ENCODE results near the gene EXOSC2.
A peak's percentile ranks its signal among the peaks of the same experiment; 100 is the strongest.

EXOSC2 gene

DNA sequence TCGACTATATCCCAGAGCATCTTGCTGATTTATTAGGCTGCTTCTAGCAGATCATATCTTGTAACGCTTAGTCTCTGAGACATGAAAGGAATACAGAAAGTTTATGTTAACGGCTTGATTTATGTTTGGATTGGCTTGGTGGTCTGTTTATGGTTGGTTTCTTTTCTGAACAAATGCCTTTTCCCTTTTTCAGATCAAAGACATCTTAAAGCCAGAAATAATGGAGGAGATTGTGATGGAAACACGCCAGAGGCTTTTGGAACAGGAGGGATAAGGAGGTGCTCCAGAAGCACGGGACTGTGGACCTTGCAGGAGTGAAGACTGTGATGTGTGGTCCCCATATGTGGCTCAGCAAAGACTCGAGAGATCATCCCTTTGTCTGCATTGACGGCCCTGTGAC, 9.9 kb downstream of the EXOSC2 start:
- no peak overlapping the region for H3K4me3 ChIP-seq (ENCODE audit: low read depth, low read length)
- no peak for DNase-seq
- H3K27ac ChIP-seq, result no peak overlapping the region
- TF ChIP-seq, protein P1, sequence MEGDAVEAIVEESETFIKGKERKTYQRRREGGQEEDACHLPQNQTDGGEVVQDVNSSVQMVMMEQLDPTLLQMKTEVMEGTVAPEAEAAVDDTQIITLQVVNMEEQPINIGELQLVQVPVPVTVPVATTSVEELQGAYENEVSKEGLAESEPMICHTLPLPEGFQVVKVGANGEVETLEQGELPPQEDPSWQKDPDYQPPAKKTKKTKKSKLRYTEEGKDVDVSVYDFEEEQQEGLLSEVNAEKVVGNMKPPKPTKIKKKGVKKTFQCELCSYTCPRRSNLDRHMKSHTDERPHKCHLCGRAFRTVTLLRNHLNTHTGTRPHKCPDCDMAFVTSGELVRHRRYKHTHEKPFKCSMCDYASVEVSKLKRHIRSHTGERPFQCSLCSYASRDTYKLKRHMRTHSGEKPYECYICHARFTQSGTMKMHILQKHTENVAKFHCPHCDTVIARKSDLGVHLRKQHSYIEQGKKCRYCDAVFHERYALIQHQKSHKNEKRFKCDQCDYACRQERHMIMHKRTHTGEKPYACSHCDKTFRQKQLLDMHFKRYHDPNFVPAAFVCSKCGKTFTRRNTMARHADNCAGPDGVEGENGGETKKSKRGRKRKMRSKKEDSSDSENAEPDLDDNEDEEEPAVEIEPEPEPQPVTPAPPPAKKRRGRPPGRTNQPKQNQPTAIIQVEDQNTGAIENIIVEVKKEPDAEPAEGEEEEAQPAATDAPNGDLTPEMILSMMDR (IDR thresholded peaks at IDR 0.05; ENCODE audit: low read depth, low read length, missing control alignments), result no peak
- H3K27me3 ChIP-seq (replicated peaks), result no peaks in the 10 kb centered on the region
- H3K36me3 ChIP-seq (replicated peaks), result peaks cover 40% of the 10 kb centered on the region
- in situ Hi-C loops (cut with HindIII; ENCODE audit: low pct_ligation_motif_present, low sequenced_read_pairs), result loop anchor here (25.0 kb wide), 1 partner anchor 159 kb away; no protein-coding TSS in a partner anchor

DNA sequence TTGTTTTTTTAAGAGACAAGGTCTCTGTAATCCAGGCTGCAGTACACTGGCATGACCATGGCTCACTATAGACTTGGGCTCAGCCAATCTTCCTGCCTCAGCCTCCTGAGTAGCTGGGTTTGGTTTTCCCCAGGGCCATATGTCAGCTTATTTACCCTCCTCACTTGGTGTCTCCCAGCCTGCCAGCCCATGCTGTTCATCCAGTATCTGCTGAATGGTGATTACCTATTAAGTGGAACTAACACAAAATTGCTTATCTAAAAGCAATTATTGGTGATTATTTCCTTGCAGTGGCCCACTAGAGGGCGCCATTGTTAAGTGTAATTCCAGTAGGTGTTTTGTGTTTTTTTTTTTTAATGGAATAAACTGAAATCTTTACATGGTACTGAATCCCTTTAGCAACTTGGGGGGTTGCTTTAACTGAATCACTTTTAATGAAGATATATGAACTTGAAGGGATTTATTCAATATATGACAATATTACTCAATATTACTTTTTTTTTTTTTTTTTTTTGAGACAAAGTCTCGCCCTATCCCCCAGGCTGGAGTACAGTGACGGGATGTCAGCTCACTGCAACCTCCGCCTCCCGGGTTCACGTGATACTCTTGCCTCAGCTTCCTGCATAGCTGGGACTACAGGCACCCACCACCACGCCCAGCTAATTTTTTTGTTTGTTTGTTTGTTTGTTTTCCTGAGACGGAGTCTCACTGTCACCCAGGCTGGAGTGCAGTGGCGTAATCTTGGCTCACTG, 13.8 kb downstream of the EXOSC2 start:
- TF ChIP-seq, protein P1 (IDR thresholded peaks at IDR 0.05; ENCODE audit: low read depth, low read length, missing control alignments), result peak; percentile 64
- Histone ChIP-seq H3K27me3 (replicated peaks) (no peaks in the 10 kb centered on the region), H3K36me3 (replicated peaks) (peaks cover 17% of the 10 kb centered on the region), H3K4me3 (ENCODE audit: low read depth, low read length) (no peak overlapping the region), H3K27ac (no peak overlapping the region)
- in situ Hi-C loops (cut with HindIII; ENCODE audit: low pct_ligation_motif_present, low sequenced_read_pairs), result loop anchor here (25.0 kb wide), 1 partner anchor 155 kb away; no protein-coding TSS in a partner anchor
- peak; percentile 60 for DNase-seq

DNA sequence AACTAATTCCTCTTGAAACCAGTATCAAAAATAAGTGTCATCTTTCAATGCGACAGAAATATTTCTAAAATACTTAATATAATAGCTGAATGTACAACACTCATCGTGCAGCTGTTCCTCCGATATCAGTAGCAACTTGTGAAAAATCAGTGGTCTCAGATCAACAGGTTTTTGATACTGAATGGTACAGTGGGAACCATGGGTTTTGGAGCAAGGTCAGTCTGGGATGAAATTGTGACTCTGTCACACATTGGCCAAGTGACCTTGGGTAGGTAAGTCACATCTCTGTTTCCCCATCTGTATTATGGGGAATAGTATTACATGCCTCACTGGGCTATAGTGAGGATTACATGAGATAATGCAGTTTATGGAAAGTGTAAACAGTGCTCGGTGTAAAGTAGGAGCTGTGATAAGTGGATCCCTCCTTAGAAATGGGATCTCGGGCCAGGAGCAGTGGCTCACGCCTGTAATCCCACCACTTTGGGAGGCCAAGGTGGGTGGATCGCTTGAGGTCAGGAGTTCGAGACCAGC, 17.3 kb downstream of the EXOSC2 start:
- in situ Hi-C loops (cut with HindIII; ENCODE audit: low pct_ligation_motif_present, low sequenced_read_pairs), result loop anchor here (25.0 kb wide), 1 partner anchor 151 kb away; no protein-coding TSS in a partner anchor
- TF ChIP-seq, protein P1 (IDR thresholded peaks at IDR 0.05; ENCODE audit: low read depth, low read length, missing control alignments), result no peak
- no peak overlapping the region for H3K4me3 ChIP-seq (ENCODE audit: low read depth, low read length)
- no peak for DNase-seq
- H3K27me3 ChIP-seq (replicated peaks), result no peaks in the 10 kb centered on the region
- no peaks in the 10 kb centered on the region for H3K36me3 ChIP-seq (replicated peaks)
- H3K27ac ChIP-seq, result no peak overlapping the region

DNA sequence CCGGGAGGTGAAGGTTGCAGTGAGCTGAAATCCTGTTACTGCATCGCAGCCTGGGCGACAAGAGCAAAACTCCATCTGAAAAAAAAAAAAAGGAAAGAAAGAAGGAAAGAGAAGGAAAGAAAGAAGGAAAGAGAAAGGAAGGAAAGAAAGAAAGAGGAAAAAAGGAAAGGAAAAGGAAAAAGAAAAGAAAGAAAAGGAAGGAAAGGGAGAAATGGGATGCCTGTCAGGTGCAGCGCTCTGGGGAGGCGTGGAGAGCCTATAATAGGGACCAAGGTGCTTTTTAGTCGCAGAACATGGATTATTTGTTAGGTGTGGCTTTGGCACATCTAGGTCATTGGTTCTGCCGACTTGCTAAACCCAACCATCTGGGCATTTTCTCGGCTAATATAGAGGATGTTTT, 17.9 kb downstream of the EXOSC2 start:
- H3K27me3 ChIP-seq (replicated peaks), result no peaks in the 10 kb centered on the region
- TF ChIP-seq, protein P1 (IDR thresholded peaks at IDR 0.05; ENCODE audit: low read depth, low read length, missing control alignments), result no peak
- H3K27ac ChIP-seq, result no peak overlapping the region
- H3K4me3 ChIP-seq (ENCODE audit: low read depth, low read length), result no peak overlapping the region
- no peak for DNase-seq
- H3K36me3 ChIP-seq (replicated peaks), result no peaks in the 10 kb centered on the region
- in situ Hi-C loops (cut with HindIII; ENCODE audit: low pct_ligation_motif_present, low sequenced_read_pairs), result loop anchor here (25.0 kb wide), 1 partner anchor 151 kb away; no protein-coding TSS in a partner anchor

DNA sequence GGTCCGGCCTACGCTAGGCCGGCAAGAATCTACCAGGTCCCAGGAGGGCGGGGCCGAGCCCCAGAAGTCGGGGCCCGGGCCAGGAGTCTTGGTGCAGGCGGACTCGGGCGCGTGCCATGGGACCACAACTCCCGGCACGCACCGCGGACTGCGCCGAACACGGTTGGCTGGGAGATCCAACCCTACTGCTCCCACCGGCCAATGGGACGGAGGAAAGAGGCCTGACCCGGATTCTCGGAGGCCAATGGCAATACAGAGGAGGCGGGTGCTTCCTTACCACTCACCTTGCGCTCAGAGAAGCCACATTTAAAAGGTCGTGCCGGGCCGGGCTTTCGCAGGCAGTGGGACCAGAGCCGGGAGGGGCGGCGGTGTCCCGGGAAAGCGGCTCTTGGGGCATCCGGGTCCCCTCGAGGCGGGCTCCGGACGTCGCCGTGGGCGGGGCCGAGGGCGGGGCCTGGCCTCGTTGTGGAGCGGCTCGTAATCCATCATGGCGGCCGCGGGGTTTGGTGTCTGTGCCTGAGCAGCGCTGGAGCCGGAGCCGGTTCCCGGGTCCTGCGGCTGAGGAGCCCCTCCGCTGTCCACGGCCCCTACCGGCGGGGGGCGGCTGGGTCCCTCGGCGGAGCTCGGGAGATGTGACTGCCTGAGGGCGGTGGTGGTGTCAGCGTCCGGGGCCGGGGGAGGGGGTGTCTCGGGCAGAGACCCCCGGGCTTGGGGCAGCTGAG, 19.1 kb downstream of the EXOSC2 start:
- peak; percentile 99 for DNase-seq
- TF ChIP-seq, protein P1 (IDR thresholded peaks at IDR 0.05; ENCODE audit: low read depth, low read length, missing control alignments), result no peak
- Histone ChIP-seq H3K27ac (peak overlapping the region; percentile 93), H3K27me3 (replicated peaks) (no peaks in the 10 kb centered on the region), H3K4me3 (ENCODE audit: low read depth, low read length) (peak overlapping the region; percentile 83), H3K36me3 (replicated peaks) (no peaks in the 10 kb centered on the region)
- in situ Hi-C loops (cut with HindIII; ENCODE audit: low pct_ligation_motif_present, low sequenced_read_pairs), result loop anchor here (25.0 kb wide), 1 partner anchor 150 kb away; no protein-coding TSS in a partner anchor
